Heart left ventricle (tissue), 13 donors: Measurements from ENCODE around the gene TFDP1.

Experiments
- CTCF ChIP-seq, 12 donors: fragments of 200-600 bp; sonication (generic) in 4 of 12; IDR thresholded peaks; one replicate each; pipeline versions ENCODE4 v1.5.0 to v1.8.0; 2018 to 2022; ENCODE audit warnings: antibody characterized with exemption in 12 of 12, mild to moderate bottlenecking in 5 of 12
- POLR2A ChIP-seq, 2 donors: fragments of 450-650 bp; IDR thresholded peaks; one replicate each; pipeline ENCODE4 v1.6.1; 2017; ENCODE audit warnings: antibody characterized with exemption in 2 of 2, mild to moderate bottlenecking in 2 of 2, moderate library complexity in 2 of 2
- donor health status: ischemic (EF 13 %, LVEDD 7.1; RV severe dilation, severe dysfunction).
- donor health status: DM: no; HTN: yes; CAD: no.
- donor health status: DM: no; HTN: no; CAD: no.
- donor health status: ischemic (EF 25% LVEDD 6.9; RV normal size, moderate dysfunction).
- donor health status: ischemic (EF 25% LVEDD 5.7; RV mildly dilated, moderate dysfunction).
- donor health status: ischemic (EF 35%, LVEDD 5.7; RV mildly dilated, moderate dysfunction).
- donor health status: nonischemic (EF 11% LVEDD 7.7; RV severe dilation, severe dysfunction).
- donor health status: DM: yes; HTN: yes; CAD: no.
- donor health status: PGD.
- donor health status: ischemic (EF 29% LVEDD 5.4; RV normal size, mild dysfunction).
- donor health status: nonischemic (EF 23%, LVEDD 6.1; RV moderate dilation, normal function).

DNA sequence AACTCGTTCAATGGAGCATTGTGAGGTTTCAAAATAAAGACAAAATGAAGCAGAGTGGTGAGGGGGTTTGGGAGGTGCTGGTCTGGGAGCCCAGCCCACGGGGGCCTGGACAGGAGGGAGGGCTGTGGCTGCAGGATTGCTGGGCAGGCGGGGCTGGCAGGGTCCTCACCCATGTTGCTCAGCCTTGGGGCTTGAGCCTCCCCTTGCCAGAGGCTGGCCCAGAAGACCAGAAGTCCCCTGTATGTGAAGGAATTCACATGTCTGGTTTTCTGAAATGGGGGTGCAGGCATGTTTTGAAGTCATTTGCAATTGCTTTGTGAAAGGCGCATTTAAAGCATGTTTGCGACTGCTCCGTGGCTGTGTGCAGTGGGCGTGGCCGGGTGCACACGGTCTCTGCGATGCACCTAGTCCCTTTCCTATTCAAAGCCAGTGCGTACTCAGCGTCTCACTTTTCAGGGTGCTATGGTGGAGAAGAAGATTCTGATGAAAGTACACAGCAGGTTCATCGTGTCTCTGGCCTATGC, 84.7 kb downstream of the TFDP1 start:
- no peak for TF ChIP-seq CTCF (IDR thresholded peaks at IDR 0.05)
- no peak for TF ChIP-seq POLR2A (IDR thresholded peaks at IDR 0.05)
